DOHH2 (cell line): ENCODE measurements around the gene STXBP2.

ENCODE experiments used
- CTCF ChIP-seq: fragments of 200-600 bp; sonication (generic); IDR thresholded peaks from one replicate; pipeline ENCODE4 v1.5.1; 2014; ENCODE audit warnings: antibody characterized with exemption, mild to moderate bottlenecking, low read depth, low read length; ENCODE audit not compliant: poor library complexity, severe bottlenecking
- EZH2phosphoT487 ChIP-seq: fragments of 200-600 bp; sonication (generic); IDR thresholded peaks from 2 replicates; pipeline ENCODE4 v1.6.1; 2017; ENCODE audit warnings: borderline replicate concordance, mild to moderate bottlenecking, antibody characterized with exemption, low read length, moderate library complexity, mixed read lengths

- TF ChIP-seq CTCF (no peak), EZH2phosphoT487 (no peak)
Measured at GRCh38 chr19:7612282-7613274, 24.3 kb upstream of the STXBP2 start.
